ENCODE results near the gene PLA2G15.

PLA2G15 gene

GRCh38 chr16:68244903-68245853 is at the start of gene PLA2G15:
PLA2G15 (plus strand) TSS chr16:68245373; CDS start chr16:68245427, 54 bp downstream.
- ATAC-seq (replicated peaks) (peak; percentile 93 to 97), DNase-seq (peak; percentile 91)
- Mint-ChIP-seq H3K36me3 (peaks cover 10 to 11% of the 10 kb centered on the region in 2 donors), H3K27me3 (no peaks in the 10 kb centered on the region), H3K27ac (peak within 1 kb of the TSS; percentile 96), H3K4me1 (peaks cover 21 to 42% of the 10 kb centered on the region in 2 donors), H3K9me3 (no peaks in the 10 kb centered on the region), H3K4me3 (peak within 1 kb of the TSS; percentile 100)

GRCh38 chr16:68197250-68197649 is 47.9 kb upstream of the PLA2G15 start:
- Mint-ChIP-seq H3K4me1 (peaks cover 5 to 20% of the 10 kb centered on the region in 2 donors), H3K27ac (no peak overlapping the region), H3K4me3 (no peak overlapping the region), H3K27me3 (no peaks in the 10 kb centered on the region), H3K9me3 (no peaks in the 10 kb centered on the region), H3K36me3 (peaks cover 22 to 23% of the 10 kb centered on the region in 2 donors)
- no peak for DNase-seq
- ATAC-seq (replicated peaks) = no peak

DNA sequence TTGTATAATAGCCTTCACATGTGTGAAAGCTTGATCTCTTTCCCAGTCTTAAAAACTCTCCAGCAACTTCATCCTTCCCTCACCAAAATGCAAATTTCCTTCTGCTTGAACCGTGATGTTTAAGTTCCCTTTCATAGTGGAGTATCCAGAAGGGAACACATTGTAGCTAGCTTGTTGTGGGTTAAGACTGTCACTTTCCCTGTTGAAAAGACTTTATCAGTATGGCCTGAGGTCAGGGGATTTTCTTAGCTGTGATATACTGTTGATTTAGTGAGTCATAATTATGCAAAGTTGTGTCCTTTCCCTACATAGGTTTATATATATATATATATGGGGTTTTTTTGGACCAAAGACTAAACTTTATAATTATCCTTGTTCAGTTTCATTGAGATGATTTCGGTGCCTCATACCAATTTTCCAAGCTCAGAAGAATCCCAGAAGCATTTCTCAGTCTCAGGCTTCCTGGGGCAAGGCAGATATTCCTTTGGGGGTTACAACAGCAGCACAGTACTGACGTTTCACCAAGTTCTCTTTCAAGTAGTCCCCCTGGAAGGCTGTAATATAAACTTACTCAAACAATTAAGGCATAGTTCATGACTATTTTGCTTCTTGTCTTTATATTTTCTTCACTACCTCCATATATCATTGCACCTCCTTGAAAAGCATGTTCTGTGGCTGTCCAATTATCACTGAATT is 44.9 kb upstream of the PLA2G15 start:
- H3K27me3 Mint-ChIP-seq = no peaks in the 10 kb centered on the region
- ATAC-seq (replicated peaks) = peak; percentile 56 to 82
- no peak overlapping the region for H3K4me3 Mint-ChIP-seq
- H3K4me1 Mint-ChIP-seq = peaks cover 5 to 15% of the 10 kb centered on the region in 2 donors
- H3K36me3 Mint-ChIP-seq = peaks cover 15 to 19% of the 10 kb centered on the region in 2 donors
- no peak for DNase-seq
- no peaks in the 10 kb centered on the region for H3K9me3 Mint-ChIP-seq
- H3K27ac Mint-ChIP-seq = peak overlapping the region; percentile 56

- Mint-ChIP-seq H3K9me3 (no peaks in the 10 kb centered on the region), H3K4me1 (peaks cover 5 to 15% of the 10 kb centered on the region in 2 donors), H3K27me3 (no peaks in the 10 kb centered on the region), H3K4me3 (no peak overlapping the region), H3K36me3 (peaks cover 15 to 20% of the 10 kb centered on the region in 2 donors), H3K27ac (peak overlapping the region; percentile 87)
- ATAC-seq (replicated peaks) = no peak
- no peak for DNase-seq
Observed at GRCh38 chr16:68202091-68202519, 43.1 kb upstream of the PLA2G15 start.

DNA sequence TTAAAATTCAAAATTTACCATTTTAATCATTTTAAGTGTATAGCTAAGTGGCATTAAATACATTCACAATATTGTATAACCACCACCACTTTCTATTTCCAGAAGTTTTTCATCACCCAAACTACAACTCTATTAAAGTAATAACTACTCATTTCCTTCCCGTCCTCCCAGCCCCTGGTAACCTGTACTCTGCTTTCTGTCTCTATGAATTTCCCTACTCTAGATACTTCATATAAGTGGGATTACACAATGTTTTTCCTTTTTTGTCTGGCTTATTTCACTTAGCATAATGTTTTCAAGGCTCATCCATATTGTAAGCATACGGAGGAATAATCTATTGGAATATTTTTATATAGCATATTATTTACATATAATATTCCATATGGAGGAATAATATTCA is 38.9 kb upstream of the PLA2G15 start:
- H3K27ac Mint-ChIP-seq = no peak overlapping the region
- H3K27me3 Mint-ChIP-seq = no peaks in the 10 kb centered on the region
- H3K4me1 Mint-ChIP-seq = peaks cover 0 to 6% of the 10 kb centered on the region in 2 donors
- no peaks in the 10 kb centered on the region for H3K9me3 Mint-ChIP-seq
- ATAC-seq (replicated peaks) = no peak
- no peak for DNase-seq
- no peak overlapping the region for H3K4me3 Mint-ChIP-seq
- H3K36me3 Mint-ChIP-seq = peaks cover 13% of the 10 kb centered on the region in 2 donors

GRCh38 chr16:68214726-68215125 is 30.4 kb upstream of the PLA2G15 start:
- H3K4me1 Mint-ChIP-seq = peaks cover 6 to 18% of the 10 kb centered on the region in 2 donors

GRCh38 chr16:68215302-68215701 is 29.9 kb upstream of the PLA2G15 start:
- H3K4me1 Mint-ChIP-seq = peaks cover 6 to 18% of the 10 kb centered on the region in 2 donors
- no peak overlapping the region for H3K4me3 Mint-ChIP-seq
- DNase-seq = no peak
- peaks cover 12 to 26% of the 10 kb centered on the region in 2 donors for H3K36me3 Mint-ChIP-seq
- ATAC-seq (replicated peaks) = no peak
- H3K27ac Mint-ChIP-seq = peak overlapping the region; percentile 48
- H3K27me3 Mint-ChIP-seq = no peaks in the 10 kb centered on the region
- H3K9me3 Mint-ChIP-seq = no peaks in the 10 kb centered on the region

More at GRCh38 chr16:68214726-68215125, 30.4 kb upstream of the PLA2G15 start:
- H3K27ac Mint-ChIP-seq = peak overlapping the region; percentile 60
- DNase-seq (no peak), ATAC-seq (replicated peaks) (no peak)
- H3K9me3 Mint-ChIP-seq = no peaks in the 10 kb centered on the region
- H3K4me3 Mint-ChIP-seq = no peak overlapping the region
- H3K27me3 Mint-ChIP-seq = no peaks in the 10 kb centered on the region
- H3K36me3 Mint-ChIP-seq = peaks cover 12 to 22% of the 10 kb centered on the region in 2 donors

- H3K9me3 Mint-ChIP-seq = no peaks in the 10 kb centered on the region
- no peak overlapping the region for H3K27ac Mint-ChIP-seq
- no peaks in the 10 kb centered on the region for H3K27me3 Mint-ChIP-seq
- ATAC-seq (replicated peaks) = no peak
- peaks cover 6 to 12% of the 10 kb centered on the region in 2 donors for H3K4me1 Mint-ChIP-seq
- peaks cover 12 to 29% of the 10 kb centered on the region in 2 donors for H3K36me3 Mint-ChIP-seq
- DNase-seq = no peak
- H3K4me3 Mint-ChIP-seq = no peak overlapping the region
Observed at GRCh38 chr16:68216240-68216639, 28.9 kb upstream of the PLA2G15 start.

GRCh38 chr16:68217506-68217905 is 27.7 kb upstream of the PLA2G15 start:
- no peak for ATAC-seq (replicated peaks)
- Mint-ChIP-seq H3K9me3 (no peaks in the 10 kb centered on the region), H3K27me3 (no peaks in the 10 kb centered on the region), H3K4me1 (peaks cover 6% of the 10 kb centered on the region in 2 donors), H3K36me3 (peaks cover 12 to 32% of the 10 kb centered on the region in 2 donors), H3K27ac (peak overlapping the region; percentile 66), H3K4me3 (no peak overlapping the region)
- no peak for DNase-seq

DNA sequence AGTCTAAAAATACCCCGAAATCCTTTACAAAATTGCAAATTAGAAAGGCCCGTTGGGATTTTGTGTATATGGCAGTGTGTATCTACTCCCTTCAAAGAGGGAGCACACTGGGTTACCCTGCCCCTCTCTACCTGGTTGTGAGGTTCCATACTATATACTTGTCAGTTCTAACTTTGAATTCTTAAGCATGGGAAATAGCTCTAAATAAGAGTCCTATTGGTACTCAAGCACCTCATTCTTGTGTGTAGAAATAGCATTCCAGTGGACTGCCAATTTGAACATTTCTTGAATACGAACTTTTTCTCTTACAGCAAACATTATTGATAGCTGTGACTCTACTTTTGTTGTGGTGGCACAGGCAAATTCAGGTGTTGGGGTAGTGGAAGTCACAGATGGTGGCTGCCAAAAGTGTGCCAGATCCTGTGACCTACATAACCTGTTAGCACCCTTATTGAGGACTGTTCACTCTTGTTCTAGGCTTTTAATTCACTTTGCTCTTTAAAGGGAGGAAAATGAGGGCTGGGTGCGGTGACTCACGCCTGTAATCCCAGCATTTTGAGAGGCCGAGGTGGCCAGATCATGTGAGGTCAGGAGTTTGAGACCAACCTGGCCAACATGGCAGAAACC is 25.3 kb upstream of the PLA2G15 start:
- ATAC-seq (replicated peaks) (no peak), DNase-seq (no peak)
- H3K9me3 Mint-ChIP-seq = no peaks in the 10 kb centered on the region
- H3K27ac Mint-ChIP-seq = peak overlapping the region; percentile 47
- H3K36me3 Mint-ChIP-seq = peaks cover 12 to 36% of the 10 kb centered on the region in 2 donors
- no peak overlapping the region for H3K4me3 Mint-ChIP-seq
- no peaks in the 10 kb centered on the region for H3K27me3 Mint-ChIP-seq
- H3K4me1 Mint-ChIP-seq = peaks cover 6% of the 10 kb centered on the region in 2 donors

DNA sequence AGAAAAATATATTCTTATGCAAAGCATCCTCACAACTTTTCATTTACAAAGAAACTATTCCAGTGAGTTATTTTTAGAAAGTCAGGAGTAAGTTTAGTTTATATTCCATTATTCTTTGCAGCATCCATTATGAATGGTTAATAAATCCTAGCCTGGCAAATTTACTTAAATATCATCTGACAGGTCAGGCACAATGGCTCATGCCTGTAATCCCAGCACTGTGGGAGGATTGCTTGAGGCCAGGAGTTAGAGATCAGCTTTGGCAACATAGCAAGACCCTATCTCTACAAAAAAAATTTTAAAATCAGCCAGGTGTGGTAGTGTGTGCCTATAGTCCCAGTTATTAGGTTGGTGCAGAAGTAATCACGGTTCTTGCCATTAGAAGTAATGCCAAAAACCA is 22.1 kb upstream of the PLA2G15 start:
- no peak overlapping the region for H3K4me3 Mint-ChIP-seq
- no peaks in the 10 kb centered on the region for H3K27me3 Mint-ChIP-seq
- peaks cover 17 to 32% of the 10 kb centered on the region in 2 donors for H3K4me1 Mint-ChIP-seq
- H3K9me3 Mint-ChIP-seq = no peaks in the 10 kb centered on the region
- H3K27ac Mint-ChIP-seq = no peak overlapping the region
- ATAC-seq (replicated peaks) = no peak
- no peak for DNase-seq
- H3K36me3 Mint-ChIP-seq = peaks cover 6 to 37% of the 10 kb centered on the region in 2 donors

DNA sequence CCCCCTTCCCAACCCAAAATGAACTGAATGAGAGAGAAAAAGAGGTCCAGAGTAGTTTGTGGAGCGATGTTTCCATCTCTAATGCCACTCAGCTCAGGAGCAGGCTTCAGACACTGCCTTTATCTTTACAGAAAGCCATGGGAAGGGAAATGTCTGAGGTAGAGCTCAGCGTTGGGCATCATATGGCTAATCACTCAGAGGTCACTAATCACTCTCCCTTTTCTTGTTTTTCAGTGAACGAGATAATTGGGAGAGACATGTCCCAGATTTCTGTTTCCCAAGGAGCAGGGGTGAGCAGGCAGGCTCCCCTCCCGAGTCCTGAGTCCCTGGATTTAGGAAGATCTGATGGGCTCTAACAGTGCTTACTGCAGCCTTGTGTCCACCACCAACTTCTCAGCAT is 19.1 kb upstream of the PLA2G15 start:
- DNase-seq (no peak), ATAC-seq (replicated peaks) (no peak)
- Mint-ChIP-seq H3K36me3 (peaks cover 8 to 49% of the 10 kb centered on the region in 2 donors), H3K27me3 (no peaks in the 10 kb centered on the region), H3K9me3 (no peaks in the 10 kb centered on the region), H3K4me1 (peaks cover 22 to 47% of the 10 kb centered on the region in 2 donors), H3K4me3 (peak overlapping the region in 1 of 2 donors; percentile 60), H3K27ac (peak overlapping the region; percentile 79)

DNA sequence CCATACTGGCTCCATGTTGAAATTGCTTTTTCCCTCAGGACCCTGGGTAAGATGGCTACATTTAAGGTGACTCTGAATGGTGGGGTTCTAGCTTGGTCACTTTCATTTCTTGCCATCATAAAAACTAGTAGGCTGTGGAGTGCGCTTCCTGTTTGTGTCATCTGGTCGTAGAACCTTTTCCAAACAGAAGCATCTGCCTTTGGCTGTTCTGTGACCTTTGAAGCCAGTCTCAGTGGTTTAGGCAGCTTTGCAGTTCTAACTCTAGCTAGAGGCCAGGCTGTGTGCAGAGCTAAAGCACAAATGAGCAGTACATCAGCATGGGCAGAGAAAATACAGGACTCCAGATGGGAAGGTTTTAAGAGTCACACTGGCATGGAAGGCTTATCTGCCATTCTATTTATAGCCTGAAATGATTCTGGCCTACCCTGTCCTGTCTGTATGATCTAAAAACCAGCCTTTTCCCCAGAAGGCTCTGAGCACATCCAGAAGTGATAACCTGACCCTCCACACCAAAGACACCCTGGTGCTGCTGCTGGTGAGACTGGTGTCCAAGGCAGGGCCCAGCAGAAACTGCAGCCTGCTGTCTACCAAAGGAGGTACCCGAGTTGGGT is 17.9 kb upstream of the PLA2G15 start:
- H3K4me3 Mint-ChIP-seq = peak overlapping the region in 1 of 2 donors; percentile 48

More for the DNA sequence above, 17.9 kb upstream of the PLA2G15 start:
- ATAC-seq (replicated peaks) (peak; percentile 91 to 94), DNase-seq (no peak)
- peaks cover 8 to 41% of the 10 kb centered on the region in 2 donors for H3K36me3 Mint-ChIP-seq
- H3K27ac Mint-ChIP-seq = peak overlapping the region; percentile 81
- H3K27me3 Mint-ChIP-seq = no peaks in the 10 kb centered on the region
- H3K4me1 Mint-ChIP-seq = peaks cover 23 to 47% of the 10 kb centered on the region in 2 donors
- no peaks in the 10 kb centered on the region for H3K9me3 Mint-ChIP-seq

Measured in stimulated activated naive B cell treated with anti-CD40 and anti-IgM and Interleukin-4, amounts not matched to agents 10 μg/mL and 1 μg/mL and 100 μg/mL, for 72 hours (primary cell).